Endothelial cell of umbilical vein (primary cell): Measurements from ENCODE around the gene RHOH.

Experiments
- EZH2 ChIP-seq: IDR thresholded peaks from 2 replicates; pipeline ENCODE4 v1.6.1; 2012; ENCODE audit warnings: borderline replicate concordance, low read depth, mild to moderate bottlenecking, moderate library complexity, low read length, inconsistent platforms; ENCODE audit not compliant: severe bottlenecking
- JUN ChIP-seq: IDR thresholded peaks from 2 replicates; pipeline ENCODE4 v1.6.1; 2011; ENCODE audit warnings: borderline replicate concordance, low read depth; ENCODE audit not compliant: insufficient read length, insufficient read depth
- MYC ChIP-seq: IDR thresholded peaks from one replicate; pipeline ENCODE4 v1.6.1; 2011; ENCODE audit warnings: mild to moderate bottlenecking, low read depth, low read length
- POLR2A ChIP-seq: IDR thresholded peaks from 2 replicates; pipeline ENCODE4 v1.6.1; 2012; ENCODE audit warnings: low read depth, mild to moderate bottlenecking, control low read depth, low read length
- POLR2AphosphoS5 ChIP-seq: IDR thresholded peaks from 2 replicates; pipeline ENCODE4 v1.6.1; 2012; ENCODE audit warnings: low read depth, mild to moderate bottlenecking, control low read depth, low read length, moderate library complexity; ENCODE audit not compliant: insufficient read depth
- TF ChIP-seq, protein P1 (sequence below), 2 donors: IDR thresholded peaks; 1 replicate in 1 of 2; 2 replicates in 1 of 2; pipeline ENCODE4 v1.5.1; 2011; ENCODE audit warnings: low read length in 2 of 2, mild to moderate bottlenecking in 2 of 2, moderate library complexity in 2 of 2, control low read depth in 1 of 2, inconsistent platforms in 1 of 2, low read depth in 1 of 2; ENCODE audit not compliant: insufficient read depth in 1 of 2; ENCODE audit errors: extremely low read depth in 1 of 2
- TF ChIP-seq, protein P2 (sequence below): IDR thresholded peaks from 2 replicates; pipeline ENCODE4 v1.6.1; 2011; ENCODE audit not compliant: insufficient read depth, insufficient read length

DNA sequence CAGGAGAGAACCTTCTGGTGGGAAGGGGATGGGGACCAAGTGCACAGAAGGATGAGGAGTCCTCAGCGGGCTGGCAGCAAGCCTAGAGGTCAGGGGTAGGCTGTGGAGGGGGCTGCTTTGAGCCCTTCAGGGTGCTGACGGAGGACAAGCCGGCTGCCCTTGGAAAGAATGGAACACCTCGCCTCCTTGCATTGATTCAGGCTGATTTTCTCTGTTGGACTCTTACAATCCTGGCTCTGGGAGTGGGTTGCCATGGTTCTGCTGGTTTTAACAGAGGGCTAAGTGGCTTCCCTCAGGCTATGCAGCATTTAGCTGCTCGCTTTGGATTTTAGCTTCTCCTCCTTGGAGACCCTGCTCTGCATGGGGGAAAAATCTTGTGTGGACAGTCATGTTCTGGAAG lies 88.9 kb downstream of the RHOH start:
- TF ChIP-seq, protein P1, sequence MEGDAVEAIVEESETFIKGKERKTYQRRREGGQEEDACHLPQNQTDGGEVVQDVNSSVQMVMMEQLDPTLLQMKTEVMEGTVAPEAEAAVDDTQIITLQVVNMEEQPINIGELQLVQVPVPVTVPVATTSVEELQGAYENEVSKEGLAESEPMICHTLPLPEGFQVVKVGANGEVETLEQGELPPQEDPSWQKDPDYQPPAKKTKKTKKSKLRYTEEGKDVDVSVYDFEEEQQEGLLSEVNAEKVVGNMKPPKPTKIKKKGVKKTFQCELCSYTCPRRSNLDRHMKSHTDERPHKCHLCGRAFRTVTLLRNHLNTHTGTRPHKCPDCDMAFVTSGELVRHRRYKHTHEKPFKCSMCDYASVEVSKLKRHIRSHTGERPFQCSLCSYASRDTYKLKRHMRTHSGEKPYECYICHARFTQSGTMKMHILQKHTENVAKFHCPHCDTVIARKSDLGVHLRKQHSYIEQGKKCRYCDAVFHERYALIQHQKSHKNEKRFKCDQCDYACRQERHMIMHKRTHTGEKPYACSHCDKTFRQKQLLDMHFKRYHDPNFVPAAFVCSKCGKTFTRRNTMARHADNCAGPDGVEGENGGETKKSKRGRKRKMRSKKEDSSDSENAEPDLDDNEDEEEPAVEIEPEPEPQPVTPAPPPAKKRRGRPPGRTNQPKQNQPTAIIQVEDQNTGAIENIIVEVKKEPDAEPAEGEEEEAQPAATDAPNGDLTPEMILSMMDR (IDR thresholded peaks at IDR 0.05; ENCODE audit: extremely low read depth in 1 of 2, insufficient read depth in 1 of 2, low read depth in 1 of 2, low read length in 2 of 2), result no peak
- TF ChIP-seq EZH2 (no peak), MYC (no peak), POLR2A (no peak), POLR2AphosphoS5 (no peak), JUN (no peak)
- TF ChIP-seq, protein P2, sequence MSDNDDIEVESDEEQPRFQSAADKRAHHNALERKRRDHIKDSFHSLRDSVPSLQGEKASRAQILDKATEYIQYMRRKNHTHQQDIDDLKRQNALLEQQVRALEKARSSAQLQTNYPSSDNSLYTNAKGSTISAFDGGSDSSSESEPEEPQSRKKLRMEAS, result no peak
